Fibroblast of lung (primary cell): ENCODE results near the gene HK3. TPM values are rescaled to one million over a fixed set of nuclear protein-coding genes. Genes with fewer than 3 reads are reported as not detected.

Source experiments
- DNase-seq, 2 donors: peaks; one replicate each; pipeline versions ENCODE4 v3.0.0 to v3.0.0-alpha.2; 2010; ENCODE audit warnings: low read depth in 2 of 2
- H2AFZ ChIP-seq: 2 replicates; pipeline ENCODE4 v1.5.1; 2012; ENCODE audit warnings: low read length, control low read depth, inconsistent platforms
- H3K27ac ChIP-seq: 2 replicates; pipeline ENCODE4 v1.5.1; 2011; ENCODE audit warnings: low read length, control low read depth; ENCODE audit not compliant: insufficient read depth
- H3K27me3 ChIP-seq: 2 replicates; pipeline ENCODE4 v1.5.1; 2011; ENCODE audit warnings: mild to moderate bottlenecking, low read length; ENCODE audit not compliant: control insufficient read depth, insufficient read depth
- H3K36me3 ChIP-seq: 2 replicates; pipeline ENCODE4 v1.5.1; 2011; ENCODE audit warnings: low read length; ENCODE audit not compliant: control insufficient read depth, insufficient read depth
- H3K4me1 ChIP-seq: 2 replicates; pipeline ENCODE4 v1.5.1; 2011; ENCODE audit warnings: low read length; ENCODE audit not compliant: control insufficient read depth, insufficient read depth; ENCODE audit errors: extremely low read depth
- H3K4me2 ChIP-seq: 2 replicates; pipeline ENCODE4 v1.5.1; 2011; ENCODE audit warnings: low read length, control low read depth; ENCODE audit not compliant: insufficient read depth; ENCODE audit errors: extremely low read depth
- H3K4me3 ChIP-seq, 4 experiments: fragments of 200-600 bp in 1 of 4; sonication (generic) in 1 of 4; replicated peaks in 1 of 4; 2 replicates each; pipeline ENCODE4 v1.5.1; 2011 to 2016; ENCODE audit warnings: low read length in 4 of 4, low read depth in 3 of 4, mild to moderate bottlenecking in 3 of 4, control low read depth in 2 of 4, inconsistent platforms in 1 of 4, mixed read lengths in 1 of 4; ENCODE audit not compliant: insufficient read depth in 1 of 4; ENCODE audit errors: control extremely low read depth in 1 of 4
- H3K79me2 ChIP-seq: 2 replicates; pipeline ENCODE4 v1.5.1; 2012; ENCODE audit warnings: mild to moderate bottlenecking, low read length, inconsistent platforms; ENCODE audit not compliant: control insufficient read depth, insufficient read depth
- H3K9ac ChIP-seq: 2 replicates; pipeline ENCODE4 v1.5.1; 2011; ENCODE audit warnings: mild to moderate bottlenecking, low read length, control low read depth; ENCODE audit not compliant: insufficient read depth
- H3K9me3 ChIP-seq: 2 replicates; pipeline ENCODE4 v1.5.1; 2012; ENCODE audit warnings: low read depth, low read length; ENCODE audit not compliant: control insufficient read depth, insufficient read depth
- H4K20me1 ChIP-seq: 2 replicates; pipeline ENCODE4 v1.5.1; 2011; ENCODE audit warnings: low read length; ENCODE audit not compliant: control insufficient read depth, insufficient read depth; ENCODE audit errors: extremely low read depth
- EZH2 ChIP-seq: IDR thresholded peaks from 2 replicates; pipeline ENCODE4 v1.5.1; 2012; ENCODE audit warnings: low read length, control low read depth, mild to moderate bottlenecking; ENCODE audit errors: missing control alignments
- polyA plus RNA-seq, 2 donors: library from polyadenylated mRNA; depleted of rRNA in 1 of 2; stranded (reverse) in 1 of 2; unstranded in 1 of 2; fragments of >200 nt; gene quantifications; 2 replicates each; pipeline ENCODE4 v1.2.1, GENCODE V29; 2011 to 2012; ENCODE audit warnings: missing spikeins in 1 of 2
- total RNA-seq: library from RNA; depleted of rRNA; stranded (reverse); fragments of >200 nt; gene quantifications from 2 replicates; pipeline ENCODE4 v1.2.1, GENCODE V29; 2014
- TF ChIP-seq, protein P1 (sequence below), 2 donors: IDR thresholded peaks in 1 of 2; conservative IDR thresholded peaks in 1 of 2; 1 replicate in 1 of 2; 2 replicates in 1 of 2; pipeline ENCODE4 v1.5.1; 2011 to 2012; ENCODE audit warnings: low read length in 2 of 2, control low read depth in 1 of 2, inconsistent platforms in 1 of 2, low read depth in 1 of 2, mild to moderate bottlenecking in 1 of 2

HK3 gene
- total and polyA plus RNA-seq, 2 donors (not counting 1 experiment from before 2014, with no cell fraction given): not detected

GRCh38 chr5:176891331-176891958 is 7.7 kb downstream of the HK3 start:
- Histone ChIP-seq H2AFZ (no peak overlapping the region), H3K4me1 (no peaks in the 10 kb centered on the region), H3K27ac (no peak overlapping the region), H3K27me3 (peaks cover 16% of the 10 kb centered on the region), H3K36me3 (no peaks in the 10 kb centered on the region), H3K9me3 (no peaks in the 10 kb centered on the region), H3K4me2 (no peak overlapping the region), H3K4me3 (no peak overlapping the region), H3K9ac (no peak overlapping the region), H4K20me1 (no peaks in the 10 kb centered on the region), H3K79me2 (no peaks in the 10 kb centered on the region)
- no peak for TF ChIP-seq EZH2
- TF ChIP-seq, protein P1, sequence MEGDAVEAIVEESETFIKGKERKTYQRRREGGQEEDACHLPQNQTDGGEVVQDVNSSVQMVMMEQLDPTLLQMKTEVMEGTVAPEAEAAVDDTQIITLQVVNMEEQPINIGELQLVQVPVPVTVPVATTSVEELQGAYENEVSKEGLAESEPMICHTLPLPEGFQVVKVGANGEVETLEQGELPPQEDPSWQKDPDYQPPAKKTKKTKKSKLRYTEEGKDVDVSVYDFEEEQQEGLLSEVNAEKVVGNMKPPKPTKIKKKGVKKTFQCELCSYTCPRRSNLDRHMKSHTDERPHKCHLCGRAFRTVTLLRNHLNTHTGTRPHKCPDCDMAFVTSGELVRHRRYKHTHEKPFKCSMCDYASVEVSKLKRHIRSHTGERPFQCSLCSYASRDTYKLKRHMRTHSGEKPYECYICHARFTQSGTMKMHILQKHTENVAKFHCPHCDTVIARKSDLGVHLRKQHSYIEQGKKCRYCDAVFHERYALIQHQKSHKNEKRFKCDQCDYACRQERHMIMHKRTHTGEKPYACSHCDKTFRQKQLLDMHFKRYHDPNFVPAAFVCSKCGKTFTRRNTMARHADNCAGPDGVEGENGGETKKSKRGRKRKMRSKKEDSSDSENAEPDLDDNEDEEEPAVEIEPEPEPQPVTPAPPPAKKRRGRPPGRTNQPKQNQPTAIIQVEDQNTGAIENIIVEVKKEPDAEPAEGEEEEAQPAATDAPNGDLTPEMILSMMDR (conservative IDR thresholded peaks at IDR 0.05 in 1 of 2, IDR thresholded peaks at IDR 0.05 in 1 of 2; ENCODE audit: low read depth in 1 of 2, low read length in 2 of 2): no peak
- no peak for DNase-seq

DNA sequence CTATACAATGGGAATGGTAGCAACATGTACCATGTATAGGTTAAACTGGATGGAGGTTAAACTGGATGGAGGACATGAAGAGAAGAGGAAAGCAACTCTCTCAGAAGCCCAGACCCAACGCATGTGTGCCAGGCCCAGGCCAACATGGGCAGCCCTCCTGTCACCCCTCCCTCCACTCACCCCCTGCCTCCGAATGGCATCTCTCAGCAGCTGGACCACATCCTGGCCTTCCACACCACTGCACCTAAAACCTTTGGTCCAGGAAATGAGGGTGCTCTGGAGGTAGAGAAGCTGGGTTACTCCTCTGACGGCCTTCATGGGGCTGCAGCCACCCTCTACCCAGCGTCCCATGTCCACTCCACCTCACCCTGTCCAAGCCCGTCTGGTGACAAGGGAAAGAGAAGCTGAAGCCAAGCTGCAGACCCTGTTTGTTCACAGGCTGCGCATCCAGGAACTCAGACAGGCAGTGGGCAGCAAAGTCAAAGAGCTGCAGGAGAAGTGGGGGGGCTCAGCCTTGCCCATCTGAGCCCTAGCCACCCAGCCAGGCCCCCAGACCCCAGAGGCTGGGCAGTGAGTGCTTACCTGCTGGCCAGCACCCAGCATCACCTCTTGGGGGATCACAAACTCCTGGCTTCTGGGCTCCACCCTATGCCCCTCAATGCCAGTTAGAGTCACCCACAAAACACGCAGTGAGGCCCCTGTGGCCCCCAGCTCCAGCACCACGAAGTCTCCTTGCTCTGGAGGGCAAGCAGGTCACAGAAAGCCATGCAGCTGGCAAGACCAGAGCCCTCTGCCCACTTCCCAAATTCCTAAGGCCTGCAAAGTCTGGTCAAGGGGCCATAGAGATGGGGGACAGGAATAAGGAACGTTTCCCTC is 8.5 kb downstream of the HK3 start:
- Histone ChIP-seq H3K4me1 (no peaks in the 10 kb centered on the region), H3K27me3 (peaks cover 16% of the 10 kb centered on the region), H3K27ac (no peak overlapping the region), H3K9me3 (no peaks in the 10 kb centered on the region), H4K20me1 (no peaks in the 10 kb centered on the region), H3K9ac (no peak overlapping the region), H3K36me3 (no peaks in the 10 kb centered on the region), H3K4me3 (no peak overlapping the region), H3K4me2 (no peak overlapping the region), H3K79me2 (no peaks in the 10 kb centered on the region), H2AFZ (no peak overlapping the region)
- TF ChIP-seq EZH2: no peak
- TF ChIP-seq, protein P1 (conservative IDR thresholded peaks at IDR 0.05 in 1 of 2, IDR thresholded peaks at IDR 0.05 in 1 of 2; ENCODE audit: low read depth in 1 of 2, low read length in 2 of 2): no peak
- DNase-seq: no peak
